Peyer's patch (tissue), 4 donors: ENCODE data around the gene PDE2A. TPM values are rescaled to one million over a fixed set of nuclear protein-coding genes. Genes with fewer than 3 reads are reported as not detected.

Source experiments
- DNase-seq, 3 donors: peaks; one replicate each; pipeline ENCODE4 v3.0.0-alpha.2; 2017 to 2019
- H3K27ac ChIP-seq, 4 donors: fragments of 200-600 bp; sonication (generic); one replicate each; pipeline ENCODE4 v1.5.1; 2016 to 2019
- H3K27me3 ChIP-seq, 2 donors: fragments of 200-600 bp; sonication (generic); one replicate each; pipeline ENCODE4 v1.5.1; 2019
- H3K36me3 ChIP-seq, 3 donors: fragments of 200-600 bp; sonication (generic); one replicate each; pipeline ENCODE4 v1.5.1; 2016 to 2019
- H3K4me1 ChIP-seq, 4 donors: fragments of 200-600 bp; sonication (generic); one replicate each; pipeline ENCODE4 v1.5.1; 2016 to 2019
- H3K4me3 ChIP-seq, 4 donors: fragments of 200-600 bp; sonication (generic); 1 replicate in 3 of 4; 2 replicates in 1 of 4; pipeline ENCODE4 v1.5.1; 2016 to 2019; ENCODE audit warnings: mild to moderate bottlenecking in 1 of 4
- H3K9me3 ChIP-seq, 4 donors: fragments of 200-600 bp; sonication (generic); one replicate each; pipeline ENCODE4 v1.5.1; 2016 to 2019; ENCODE audit warnings: mild to moderate bottlenecking in 1 of 4
- POLR2A ChIP-seq, 2 donors: fragments of 450-650 bp; IDR thresholded peaks; one replicate each; pipeline ENCODE4 v1.5.1; 2017; ENCODE audit warnings: antibody characterized with exemption in 2 of 2, mild to moderate bottlenecking in 2 of 2, moderate library complexity in 2 of 2
- total RNA-seq, 4 donors: library from RNA; depleted of rRNA; stranded (reverse); fragments of >200 nt; gene quantifications; one replicate each; pipeline ENCODE4 v1.1.0, GENCODE V29; 2016
- TF ChIP-seq, protein P1 (sequence below), 6 experiments: fragments of 450-650 bp in 4 of 6; fragments of 200-600 bp in 2 of 6; sonication (generic) in 1 of 6; IDR thresholded peaks; one replicate each; pipeline ENCODE4 v1.5.1; 2017 to 2019; ENCODE audit warnings: antibody characterized with exemption in 6 of 6, mild to moderate bottlenecking in 3 of 6, moderate library complexity in 1 of 6

Gene PDE2A
- total RNA-seq, 4 donors from 2014 or later, result 8.4 to 75.9 (median 33.1) TPM

DNA sequence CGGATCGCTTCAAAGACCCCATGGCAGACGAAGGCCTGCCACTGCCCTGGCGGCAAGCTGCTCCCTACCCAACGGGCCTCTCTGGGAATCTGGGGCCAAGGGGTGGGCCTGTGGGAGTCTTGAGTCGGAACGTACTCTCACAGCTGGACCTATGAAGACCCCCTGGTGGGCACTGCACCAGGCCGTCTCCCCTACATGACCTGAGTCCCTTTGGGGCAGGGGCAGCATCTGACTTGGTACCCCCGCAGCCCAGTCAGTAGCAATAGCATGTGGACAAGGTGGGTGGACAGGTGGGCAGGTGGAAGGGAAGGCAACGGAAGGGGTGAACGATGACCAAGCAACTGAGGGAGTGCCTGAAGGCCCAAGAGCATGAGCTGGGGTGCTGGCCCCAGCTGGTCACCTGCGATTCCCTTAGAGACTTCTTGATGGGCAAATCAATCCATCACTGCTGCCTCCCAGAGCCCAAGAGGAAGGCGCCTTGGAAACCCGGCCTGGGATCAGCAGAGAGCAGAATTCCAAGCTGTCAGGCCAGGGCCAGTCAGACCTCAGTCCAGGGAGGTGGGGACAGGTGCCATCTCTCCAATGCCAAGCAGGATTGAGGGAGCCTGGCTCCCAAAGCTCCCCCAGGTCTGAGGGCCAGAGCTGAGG lies 42.7 kb upstream of the PDE2A start:
- DNase-seq, result no peak
- no peaks in the 10 kb centered on the region for H3K27me3 ChIP-seq
- H3K9me3 ChIP-seq, result no peaks in the 10 kb centered on the region
- no peak overlapping the region for H3K4me3 ChIP-seq
- H3K4me1 ChIP-seq, result peaks cover 6 to 57% (median 22%) of the 10 kb centered on the region in 4 donors
- no peak for TF ChIP-seq POLR2A (IDR thresholded peaks at IDR 0.05)
- TF ChIP-seq, protein P1, sequence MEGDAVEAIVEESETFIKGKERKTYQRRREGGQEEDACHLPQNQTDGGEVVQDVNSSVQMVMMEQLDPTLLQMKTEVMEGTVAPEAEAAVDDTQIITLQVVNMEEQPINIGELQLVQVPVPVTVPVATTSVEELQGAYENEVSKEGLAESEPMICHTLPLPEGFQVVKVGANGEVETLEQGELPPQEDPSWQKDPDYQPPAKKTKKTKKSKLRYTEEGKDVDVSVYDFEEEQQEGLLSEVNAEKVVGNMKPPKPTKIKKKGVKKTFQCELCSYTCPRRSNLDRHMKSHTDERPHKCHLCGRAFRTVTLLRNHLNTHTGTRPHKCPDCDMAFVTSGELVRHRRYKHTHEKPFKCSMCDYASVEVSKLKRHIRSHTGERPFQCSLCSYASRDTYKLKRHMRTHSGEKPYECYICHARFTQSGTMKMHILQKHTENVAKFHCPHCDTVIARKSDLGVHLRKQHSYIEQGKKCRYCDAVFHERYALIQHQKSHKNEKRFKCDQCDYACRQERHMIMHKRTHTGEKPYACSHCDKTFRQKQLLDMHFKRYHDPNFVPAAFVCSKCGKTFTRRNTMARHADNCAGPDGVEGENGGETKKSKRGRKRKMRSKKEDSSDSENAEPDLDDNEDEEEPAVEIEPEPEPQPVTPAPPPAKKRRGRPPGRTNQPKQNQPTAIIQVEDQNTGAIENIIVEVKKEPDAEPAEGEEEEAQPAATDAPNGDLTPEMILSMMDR (IDR thresholded peaks at IDR 0.05), result no peak
- peaks cover 0 to 36% (median 0%) of the 10 kb centered on the region in 3 donors for H3K36me3 ChIP-seq
- no peak overlapping the region for H3K27ac ChIP-seq

DNA sequence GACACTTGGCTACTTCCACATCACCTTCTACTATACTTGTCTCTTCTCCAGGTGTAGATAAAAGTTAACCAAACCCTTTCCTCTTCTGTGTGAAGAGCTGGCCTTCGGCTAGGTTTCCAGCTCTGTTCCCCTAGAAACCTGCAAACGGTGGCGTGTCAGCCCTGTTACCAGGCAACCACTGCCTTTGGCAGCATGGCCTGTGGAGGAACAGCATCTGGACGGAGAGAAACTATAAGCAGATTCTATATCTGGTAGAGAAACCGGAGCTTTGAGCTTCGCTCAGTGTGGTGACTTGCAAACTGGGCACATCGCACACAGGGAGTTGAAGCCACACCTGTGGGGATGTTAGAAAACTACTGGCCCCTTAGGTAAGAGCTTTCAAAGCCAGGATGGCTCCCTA lies 42.1 kb upstream of the PDE2A start:
- peaks cover 6 to 55% (median 22%) of the 10 kb centered on the region in 4 donors for H3K4me1 ChIP-seq

DNA sequence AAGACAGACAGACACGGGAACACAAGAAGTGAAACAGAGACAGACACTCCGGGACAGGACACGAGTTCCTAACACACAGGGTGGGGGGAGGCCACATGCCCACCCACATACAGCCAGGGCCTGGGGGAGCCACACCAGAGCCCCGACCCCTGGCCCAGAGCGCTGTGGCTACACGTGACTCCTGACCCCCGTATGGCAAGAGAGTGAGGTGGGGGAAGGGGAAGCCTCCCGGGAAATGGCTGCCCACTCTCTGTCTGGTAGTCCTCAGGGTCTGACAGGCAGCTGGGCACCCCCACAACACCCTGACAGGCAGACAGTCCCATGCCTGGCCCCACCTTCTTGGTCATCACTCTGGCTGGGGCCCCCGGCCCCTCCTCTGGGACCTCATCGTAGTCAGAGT lies 38.6 kb upstream of the PDE2A start:
- DNase-seq, result no peak
- Histone ChIP-seq H3K4me1 (peaks cover 0 to 21% (median 0%) of the 10 kb centered on the region in 4 donors), H3K36me3 (peaks cover 0 to 76% (median 0%) of the 10 kb centered on the region in 3 donors), H3K4me3 (no peak overlapping the region), H3K9me3 (no peaks in the 10 kb centered on the region), H3K27me3 (no peaks in the 10 kb centered on the region), H3K27ac (peak overlapping the region in 2 of 4 donors; percentile 10 to 34)
- TF ChIP-seq, protein P1 (IDR thresholded peaks at IDR 0.05), result no peak
- TF ChIP-seq POLR2A (IDR thresholded peaks at IDR 0.05), result no peak

More for the DNA sequence above, 42.1 kb upstream of the PDE2A start:
- DNase-seq, result no peak
- Histone ChIP-seq H3K9me3 (no peaks in the 10 kb centered on the region), H3K27ac (no peak overlapping the region), H3K36me3 (peaks cover 0 to 43% (median 0%) of the 10 kb centered on the region in 3 donors), H3K27me3 (no peaks in the 10 kb centered on the region), H3K4me3 (no peak overlapping the region)
- TF ChIP-seq POLR2A (IDR thresholded peaks at IDR 0.05), result no peak
- TF ChIP-seq, protein P1 (IDR thresholded peaks at IDR 0.05), result no peak

DNA sequence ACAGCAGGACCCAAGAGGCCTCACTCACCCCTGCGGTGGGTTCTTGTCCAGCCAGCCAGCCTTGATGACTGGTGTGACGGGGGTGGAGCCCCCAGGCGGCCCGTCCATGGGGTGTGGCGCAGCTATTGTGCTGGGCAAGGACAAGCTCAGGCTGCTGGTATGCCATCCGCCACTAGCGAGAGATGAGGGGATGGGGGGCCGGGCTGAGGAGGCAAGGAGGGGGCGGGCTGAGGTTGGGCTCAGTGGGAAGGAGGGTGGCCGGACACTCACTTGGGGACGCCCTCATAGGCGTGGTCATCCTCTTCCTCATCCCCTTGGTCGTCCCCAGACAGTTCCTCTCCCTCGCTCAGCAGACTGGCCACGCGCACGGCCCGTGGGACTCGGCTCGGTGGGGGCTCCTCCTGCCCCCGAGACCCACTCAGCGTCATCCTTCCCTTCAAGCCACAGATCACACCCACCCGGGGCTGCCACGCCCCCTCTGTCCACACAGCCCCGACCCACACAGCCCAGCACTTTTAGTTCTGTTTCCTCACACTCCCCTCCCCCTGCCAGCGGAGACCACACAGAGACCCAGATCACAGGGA lies 38.0 kb upstream of the PDE2A start:
- TF ChIP-seq, protein P1 (IDR thresholded peaks at IDR 0.05), result no peak
- no peak for TF ChIP-seq POLR2A (IDR thresholded peaks at IDR 0.05)
- Histone ChIP-seq H3K36me3 (peaks cover 0 to 76% (median 0%) of the 10 kb centered on the region in 3 donors), H3K27ac (peak overlapping the region in 1 of 4 donors; percentile 34), H3K9me3 (no peaks in the 10 kb centered on the region), H3K4me3 (no peak overlapping the region), H3K27me3 (no peaks in the 10 kb centered on the region), H3K4me1 (peaks cover 0 to 21% (median 0%) of the 10 kb centered on the region in 4 donors)
- peak in 1 of 3 donors; percentile 64 for DNase-seq

DNA sequence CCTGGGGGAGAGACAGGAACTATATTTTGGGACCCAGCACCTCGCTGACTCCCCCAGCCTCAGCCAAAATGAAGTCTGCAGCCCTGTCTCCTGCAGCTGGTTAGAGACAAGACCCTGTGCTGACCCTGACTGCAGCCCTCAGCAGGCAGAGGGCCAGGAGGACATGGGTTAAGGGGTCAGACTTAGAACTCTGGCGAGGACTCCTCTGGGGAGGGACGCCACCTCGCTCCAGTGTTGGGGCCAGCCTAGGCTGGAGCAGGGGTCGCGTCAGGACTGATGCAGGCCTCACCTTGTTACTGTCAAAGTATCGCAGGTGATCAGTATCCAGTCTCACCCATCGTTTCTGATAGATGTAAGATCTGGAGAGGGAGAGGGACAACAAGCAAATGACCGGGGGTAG lies 36.9 kb upstream of the PDE2A start:
- no peak overlapping the region for H3K27ac ChIP-seq
- no peaks in the 10 kb centered on the region for H3K27me3 ChIP-seq
- no peak for DNase-seq
- TF ChIP-seq POLR2A (IDR thresholded peaks at IDR 0.05), result no peak
- TF ChIP-seq, protein P1 (IDR thresholded peaks at IDR 0.05), result no peak
- peaks cover 0 to 15% (median 0%) of the 10 kb centered on the region in 4 donors for H3K4me1 ChIP-seq
- peaks cover 0 to 78% (median 0%) of the 10 kb centered on the region in 3 donors for H3K36me3 ChIP-seq
- H3K4me3 ChIP-seq, result no peak overlapping the region
- no peaks in the 10 kb centered on the region for H3K9me3 ChIP-seq
